NCI-H345 treated with DMSO at 0.1 percent for 48 hours (cell line): ENCODE data around the gene RCOR1.
"Not testable (repeated sequence)": the region's sequence is repeated elsewhere in the genome, so short reads cannot be mapped to it uniquely, and the experiment has no call there.

Experiments
- DNase-seq: peaks from one replicate; lab custom pipeline; 2025; ENCODE audit not compliant: unreplicated experiment; lab: John Stamatoyannopoulos, UW

The RCOR1 gene

DNA sequence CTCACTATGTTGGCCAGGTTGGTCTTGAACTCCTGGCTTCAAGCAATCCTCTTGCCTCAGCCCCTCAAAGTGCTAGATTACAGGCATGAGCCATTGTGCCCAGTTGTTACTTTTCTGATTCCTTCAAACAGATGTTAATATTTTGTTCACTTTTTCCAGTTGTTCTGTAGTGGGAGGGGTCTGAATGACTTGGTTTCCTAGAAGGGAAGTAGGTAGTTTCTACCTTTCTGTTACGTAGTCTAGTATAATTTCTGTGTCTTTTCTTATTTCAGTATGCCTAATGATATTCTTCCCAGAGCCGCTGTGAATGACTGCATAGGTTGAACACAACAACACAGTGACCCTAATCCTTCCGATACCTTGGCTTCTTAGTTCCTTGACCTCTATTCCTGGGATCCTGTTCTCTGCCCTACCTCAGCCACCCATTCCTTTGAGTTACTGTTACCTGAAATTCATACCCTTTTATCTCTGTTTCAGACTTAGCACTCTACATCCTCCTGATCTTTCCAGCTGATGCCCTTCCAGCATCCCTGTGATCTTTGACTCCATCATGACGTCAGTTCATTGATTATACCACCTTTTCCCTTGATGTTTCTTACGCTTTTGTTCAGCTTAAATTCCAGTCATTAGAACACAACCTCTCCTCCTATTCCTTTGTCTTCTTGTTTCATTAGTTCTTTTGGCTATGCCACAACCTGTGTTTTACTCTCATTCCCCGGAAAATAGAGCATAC lies 33.3 kb downstream of the RCOR1 start:
- DNase-seq: no peak

GRCh38 chr14:102626530-102626929 lies 34.1 kb downstream of the RCOR1 start:
- no peak for DNase-seq

- no peak for DNase-seq
These were observed 36.6 kb downstream of the RCOR1 start for GRCh38 chr14:102629011-102629444.

DNA sequence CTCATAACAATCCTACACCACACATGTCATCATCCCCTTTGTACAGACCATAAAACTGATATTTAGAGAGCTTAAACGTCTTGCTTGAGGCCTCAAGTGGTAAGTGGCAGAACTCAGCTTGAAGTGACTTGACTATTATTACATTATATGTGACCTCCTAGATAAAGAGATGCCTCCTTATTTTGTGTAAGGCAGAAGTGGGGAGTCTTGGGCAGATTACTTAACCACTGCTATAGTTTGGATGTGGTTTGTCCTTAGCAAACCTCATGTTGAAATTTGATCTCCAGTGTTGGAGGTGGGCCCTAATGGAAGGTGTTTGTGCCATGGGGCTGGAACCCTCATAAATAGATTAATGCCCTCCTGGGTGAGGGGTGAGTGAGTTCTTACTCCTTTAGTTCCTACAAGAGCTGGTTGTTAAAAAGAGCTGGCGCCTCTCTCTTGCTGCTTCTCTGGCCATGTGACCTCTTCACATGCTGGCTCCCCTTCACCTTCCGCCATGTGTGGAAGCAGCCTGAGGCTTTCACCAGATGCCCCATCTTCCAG lies 37.4 kb downstream of the RCOR1 start:
- DNase-seq: no peak

GRCh38 chr14:102630405-102630804 lies 38.0 kb downstream of the RCOR1 start:
- DNase-seq: no peak

- DNase-seq: no peak
These were observed 38.4 kb downstream of the RCOR1 start for GRCh38 chr14:102630881-102631280.

- DNase-seq: no peak
These were observed 41.6 kb downstream of the RCOR1 start for GRCh38 chr14:102633906-102634595.

GRCh38 chr14:102639611-102640010 lies 47.2 kb downstream of the RCOR1 start:
- not testable (repeated sequence) for DNase-seq

- DNase-seq: no peak
These were observed 52.1 kb downstream of the RCOR1 start for GRCh38 chr14:102644523-102644922.

GRCh38 chr14:102645746-102646440 lies 53.4 kb downstream of the RCOR1 start:
- no peak for DNase-seq

GRCh38 chr14:102646615-102647014 lies 54.2 kb downstream of the RCOR1 start:
- DNase-seq: no peak

DNA sequence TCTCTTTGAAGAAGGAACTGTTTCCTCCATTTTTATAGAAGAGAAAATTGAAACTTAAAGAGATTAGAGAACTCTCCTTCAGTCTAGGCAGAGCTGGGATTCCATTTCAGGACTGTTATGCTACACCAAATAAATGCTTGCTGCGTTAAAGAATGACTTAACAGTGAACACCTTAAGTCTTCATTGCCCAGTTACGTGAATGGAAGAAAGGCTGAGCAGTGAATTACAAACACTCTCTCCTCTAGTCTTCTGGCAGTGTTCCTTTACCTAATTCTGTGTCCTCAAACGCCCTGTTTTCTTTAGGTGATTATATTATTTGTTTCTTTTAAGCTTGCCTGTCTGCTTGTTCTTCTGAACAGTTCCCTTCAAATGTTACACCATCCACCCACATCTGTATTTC lies 59.7 kb downstream of the RCOR1 start:
- DNase-seq: no peak

- no peak for DNase-seq
These were observed 61.8 kb downstream of the RCOR1 start for GRCh38 chr14:102654298-102654697.

GRCh38 chr14:102655137-102655536 lies 62.7 kb downstream of the RCOR1 start:
- no peak for DNase-seq

GRCh38 chr14:102659797-102660196 lies 67.3 kb downstream of the RCOR1 start:
- no peak for DNase-seq

DNA sequence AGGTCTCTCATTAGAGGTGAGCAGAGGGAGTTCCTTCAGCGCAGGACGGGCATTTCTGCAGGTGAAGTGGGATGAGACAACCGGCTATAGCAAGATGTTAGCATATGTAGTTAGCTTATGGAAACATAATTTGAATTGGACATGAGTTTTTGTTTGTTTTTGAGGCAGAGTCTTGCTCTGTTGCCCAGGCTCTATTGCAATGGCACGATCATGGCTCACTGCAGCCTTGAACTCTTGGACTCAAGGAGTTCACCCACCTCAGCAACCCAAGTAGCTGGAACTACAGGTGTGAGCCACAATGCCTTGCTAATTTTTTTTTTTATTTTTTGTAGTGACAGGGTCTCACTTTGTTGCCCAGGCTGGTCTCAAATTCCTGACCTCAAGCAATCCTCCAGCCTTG lies 69.2 kb downstream of the RCOR1 start:
- DNase-seq: no peak

DNA sequence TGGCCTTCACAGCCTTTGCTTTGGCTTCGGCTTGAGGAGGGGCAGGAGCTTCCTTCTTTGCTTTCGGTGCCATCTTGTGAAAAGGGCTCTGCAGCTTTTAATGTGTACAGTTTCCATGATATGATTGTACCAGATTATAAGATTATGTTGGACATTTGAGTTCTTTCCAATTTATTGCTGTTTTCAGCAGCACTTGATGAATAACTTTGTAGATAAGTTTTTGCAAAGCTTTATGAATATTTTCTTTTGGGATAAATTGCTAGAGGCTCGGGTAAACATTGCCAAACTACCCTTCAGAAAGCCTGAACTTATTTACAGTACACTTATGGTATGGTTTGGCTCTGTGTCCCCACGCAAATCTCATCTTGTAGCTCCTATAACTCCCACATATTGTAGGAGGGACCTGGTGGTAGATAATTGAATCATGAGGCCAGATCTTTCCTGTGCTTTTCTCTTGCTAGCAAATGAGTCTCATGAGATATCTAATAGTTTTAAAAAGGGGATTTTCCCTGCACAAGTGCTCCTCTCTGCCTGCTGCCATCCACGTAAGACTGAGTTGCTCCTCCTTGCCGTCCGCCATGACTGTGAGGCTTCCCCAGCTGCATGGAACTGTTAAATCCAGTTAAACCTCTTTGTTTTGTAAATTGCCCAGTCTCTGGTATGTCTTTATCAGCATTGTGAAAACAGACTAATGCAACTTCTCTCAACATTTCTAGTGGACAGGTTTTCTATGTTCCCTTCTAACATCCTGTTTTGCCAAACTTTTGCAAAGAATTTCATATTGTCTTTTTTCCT lies 70.4 kb downstream of the RCOR1 start:
- no peak for DNase-seq

GRCh38 chr14:102663440-102663839 lies 71.0 kb downstream of the RCOR1 start:
- DNase-seq: no peak

DNA sequence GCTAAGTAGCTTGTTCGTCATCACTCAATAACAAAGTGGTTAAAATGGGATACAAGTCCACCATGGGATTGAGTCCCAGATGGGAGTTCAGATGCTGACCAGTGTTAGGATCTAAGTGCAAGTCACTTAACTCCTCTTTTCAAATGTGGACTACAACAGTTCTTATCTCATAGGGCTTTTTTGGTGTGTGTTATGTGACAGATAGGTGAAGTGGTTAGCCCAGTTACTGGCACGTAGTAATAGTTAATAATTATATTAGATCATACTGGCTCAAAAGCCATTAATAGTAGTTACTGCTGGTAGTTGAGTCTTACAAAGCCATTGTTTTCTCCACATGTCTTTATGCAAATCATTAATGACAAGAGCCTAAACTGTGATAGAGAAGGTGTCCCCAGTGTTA lies 73.2 kb downstream of the RCOR1 start:
- DNase-seq: no peak

DNA sequence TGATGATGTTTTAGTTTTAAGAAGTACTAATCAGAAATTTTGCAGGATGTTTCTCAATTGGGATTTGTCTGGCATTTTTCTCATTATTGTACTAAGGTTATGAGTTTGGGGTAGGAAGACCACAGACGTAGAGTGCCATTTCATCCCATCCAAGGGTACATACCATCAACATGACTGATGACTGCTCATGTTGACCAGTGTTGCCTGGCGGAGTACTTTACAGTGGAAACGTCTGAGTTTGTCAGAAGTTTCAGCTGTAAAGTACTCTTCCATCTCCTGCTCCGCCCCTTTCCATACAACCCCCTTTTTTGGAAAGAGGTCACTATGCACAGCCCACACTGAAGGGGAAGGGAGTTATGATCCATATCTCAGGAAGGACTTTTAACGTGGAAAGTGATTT lies 74.2 kb downstream of the RCOR1 start:
- no peak for DNase-seq

DNA sequence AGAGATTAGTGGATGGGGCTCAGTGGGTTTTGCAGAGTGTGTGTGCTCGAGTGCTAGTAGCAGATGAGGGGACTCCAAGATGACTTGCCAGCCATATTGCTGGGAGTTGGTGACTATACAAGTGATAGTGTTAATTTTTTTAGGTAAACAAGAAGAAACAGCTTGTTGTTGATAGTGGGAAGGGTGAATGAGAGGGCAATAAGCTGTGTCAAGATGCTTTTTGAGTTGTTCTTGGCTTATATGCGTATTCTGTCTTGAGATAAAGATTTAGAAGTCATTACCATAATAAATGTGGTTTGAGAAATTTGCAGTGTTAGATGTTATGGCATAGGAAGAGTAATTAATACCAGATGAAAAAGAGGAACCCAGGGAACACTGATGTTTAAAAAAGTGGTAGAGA lies 75.3 kb downstream of the RCOR1 start:
- no peak for DNase-seq
